ENCODE measurements around the gene SLC9A7.

SLC9A7 gene

DNA sequence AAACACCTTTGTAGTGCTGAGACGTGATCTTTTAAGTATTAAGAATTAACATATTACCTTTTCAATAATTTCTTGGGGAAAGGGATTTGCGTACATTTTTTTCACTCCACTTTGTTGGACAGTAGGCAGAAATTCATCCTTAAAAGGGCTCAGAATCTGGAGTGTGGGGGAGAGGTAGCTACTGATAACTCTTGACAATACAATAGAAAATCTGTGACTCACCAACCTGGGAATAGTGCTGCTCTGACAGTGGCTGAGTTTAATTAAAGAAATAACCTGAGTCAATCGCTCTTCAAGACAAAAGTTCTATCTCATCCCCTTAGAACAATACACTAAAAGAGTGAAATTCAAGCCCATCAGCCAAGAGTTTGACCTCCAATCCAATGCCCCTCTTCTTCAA lies 60.2 kb downstream of the SLC9A7 start:
- DNase-seq: no peak

DNA sequence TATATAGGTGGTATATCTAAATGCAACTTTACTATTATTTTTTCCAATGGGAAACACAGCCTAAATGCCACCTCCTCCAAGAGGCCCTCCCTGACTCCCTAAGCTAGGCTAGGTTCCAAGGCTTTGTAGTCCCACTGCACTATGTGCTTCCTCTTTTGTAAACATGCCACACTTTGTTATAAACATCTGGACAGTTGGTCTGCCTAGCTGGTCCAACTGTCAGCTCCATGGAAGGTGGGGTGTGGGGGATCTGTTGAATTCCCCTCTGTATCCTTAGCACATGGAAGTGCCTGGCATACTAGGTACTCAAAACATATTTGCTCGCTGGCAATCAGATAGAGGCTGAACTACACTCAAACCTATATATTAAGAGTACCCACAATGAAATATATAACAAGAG lies 63.4 kb downstream of the SLC9A7 start:
- DNase-seq: no peak

- no peak for DNase-seq
Observed at GRCh38 chrX:46694549-46694948, 64.4 kb downstream of the SLC9A7 start.

GRCh38 chrX:46693149-46693548 lies 65.8 kb downstream of the SLC9A7 start:
- DNase-seq: no peak

- DNase-seq: no peak
Observed at GRCh38 chrX:46690818-46691217, 68.1 kb downstream of the SLC9A7 start.

GRCh38 chrX:46687619-46688018 lies 71.3 kb downstream of the SLC9A7 start:
- peak; percentile 9 for DNase-seq

- DNase-seq: peak; percentile 47
Observed at GRCh38 chrX:46686003-46686645, 72.8 kb downstream of the SLC9A7 start.

GRCh38 chrX:46683048-46683447 lies 75.9 kb downstream of the SLC9A7 start:
- DNase-seq: no peak

- no peak for DNase-seq
Observed at GRCh38 chrX:46681849-46682248, 77.1 kb downstream of the SLC9A7 start.

- DNase-seq: no peak
Observed at GRCh38 chrX:46678232-46678631, 80.7 kb downstream of the SLC9A7 start.

DNA sequence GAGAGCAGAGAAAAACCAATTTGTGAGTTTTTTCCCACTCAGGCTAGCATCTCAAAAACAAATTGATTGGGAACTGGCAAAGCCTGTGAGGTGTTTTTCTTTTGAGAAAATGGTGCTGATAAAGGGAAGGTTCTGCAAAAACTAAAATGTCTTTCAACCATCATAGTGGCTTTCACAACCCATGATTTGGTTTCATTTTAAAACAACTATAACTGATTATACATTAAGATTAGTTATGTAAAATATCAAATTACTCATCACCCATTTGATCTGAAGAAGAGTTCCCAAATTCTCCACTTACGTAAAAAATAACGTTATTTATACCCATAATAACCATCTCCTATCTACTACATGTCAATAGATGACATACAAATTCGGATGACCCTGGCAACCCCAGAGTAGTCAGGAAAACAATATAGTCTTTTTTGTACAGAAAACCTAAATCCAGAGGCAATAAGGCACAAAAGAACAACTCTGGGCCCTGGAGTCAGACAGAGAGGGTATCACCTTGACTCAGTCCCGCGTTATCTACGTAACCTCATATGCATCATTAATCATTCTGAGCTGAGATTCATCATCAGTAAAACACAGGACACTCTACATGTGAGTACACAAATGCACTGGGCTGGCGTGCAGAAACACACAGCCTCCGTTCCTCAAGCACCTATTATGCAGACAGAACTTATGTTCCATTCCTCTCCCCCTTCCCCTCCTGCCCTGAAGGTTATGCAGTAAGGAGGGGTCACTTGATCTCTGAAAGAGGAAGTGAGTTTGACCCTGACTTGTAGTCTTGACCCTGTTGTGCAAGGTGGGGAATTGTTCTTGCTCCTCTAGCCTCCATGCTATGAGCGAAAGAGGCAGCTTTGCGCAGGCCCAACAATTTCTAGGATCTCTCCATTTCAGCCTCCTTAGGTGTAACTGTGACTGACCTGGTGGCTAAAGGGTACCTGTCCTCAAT lies 82.2 kb downstream of the SLC9A7 start:
- DNase-seq: no peak

DNA sequence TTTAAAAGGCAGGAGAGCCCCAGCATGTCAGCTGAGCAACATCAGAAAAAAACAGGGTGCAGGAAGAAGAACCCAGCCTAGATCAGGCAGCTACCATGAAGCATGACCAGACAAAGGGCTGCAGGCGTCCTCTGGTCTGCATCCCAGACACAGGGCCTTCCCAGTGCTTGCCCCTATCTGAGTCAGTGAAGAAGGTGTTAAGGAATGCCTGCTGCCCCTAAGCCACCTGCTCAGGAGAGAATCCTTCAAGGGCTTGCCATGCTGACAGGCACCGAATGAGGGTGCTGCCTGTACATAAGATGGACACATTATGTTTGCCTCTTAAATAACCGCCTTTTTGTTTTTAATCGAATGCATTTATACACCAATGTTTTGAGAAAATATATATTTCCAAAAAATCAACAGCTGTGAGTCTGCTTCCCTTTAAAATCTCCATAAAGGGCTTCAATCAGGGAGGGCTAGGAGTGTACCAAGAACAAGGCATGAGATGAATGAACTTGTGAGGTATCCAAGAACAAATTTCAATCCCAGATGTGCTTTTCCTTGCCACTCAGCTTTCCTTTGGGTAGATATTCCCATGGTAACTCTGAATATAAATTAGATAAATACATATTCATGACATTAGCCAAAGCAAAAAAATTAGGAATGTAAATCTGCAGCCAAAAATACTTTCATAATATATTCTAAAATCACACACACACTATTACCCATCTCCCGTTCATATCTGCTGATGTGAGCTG lies 85.1 kb downstream of the SLC9A7 start:
- DNase-seq: no peak

DNA sequence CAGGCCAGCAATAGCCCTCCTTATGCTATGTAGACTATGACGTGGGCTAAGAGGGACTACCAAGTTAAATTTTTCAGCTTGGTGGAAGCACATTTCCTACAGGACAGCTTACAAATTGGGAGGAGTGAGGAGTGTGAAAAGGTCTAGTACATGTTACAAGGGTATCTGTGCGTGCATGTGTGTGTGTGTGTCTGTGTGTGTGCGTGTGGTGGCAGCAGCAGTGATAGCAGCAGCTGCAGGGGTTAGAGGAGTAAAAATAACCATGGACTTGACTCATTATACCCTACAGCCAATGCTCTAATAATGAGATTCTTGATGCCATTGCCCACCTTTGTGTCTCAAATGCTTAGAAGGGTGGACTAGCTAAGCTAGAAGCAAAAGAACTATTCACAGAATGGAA lies 88.6 kb downstream of the SLC9A7 start:
- DNase-seq: no peak

- no peak for DNase-seq
Observed at GRCh38 chrX:46666831-46667230, 92.1 kb downstream of the SLC9A7 start.

DNA sequence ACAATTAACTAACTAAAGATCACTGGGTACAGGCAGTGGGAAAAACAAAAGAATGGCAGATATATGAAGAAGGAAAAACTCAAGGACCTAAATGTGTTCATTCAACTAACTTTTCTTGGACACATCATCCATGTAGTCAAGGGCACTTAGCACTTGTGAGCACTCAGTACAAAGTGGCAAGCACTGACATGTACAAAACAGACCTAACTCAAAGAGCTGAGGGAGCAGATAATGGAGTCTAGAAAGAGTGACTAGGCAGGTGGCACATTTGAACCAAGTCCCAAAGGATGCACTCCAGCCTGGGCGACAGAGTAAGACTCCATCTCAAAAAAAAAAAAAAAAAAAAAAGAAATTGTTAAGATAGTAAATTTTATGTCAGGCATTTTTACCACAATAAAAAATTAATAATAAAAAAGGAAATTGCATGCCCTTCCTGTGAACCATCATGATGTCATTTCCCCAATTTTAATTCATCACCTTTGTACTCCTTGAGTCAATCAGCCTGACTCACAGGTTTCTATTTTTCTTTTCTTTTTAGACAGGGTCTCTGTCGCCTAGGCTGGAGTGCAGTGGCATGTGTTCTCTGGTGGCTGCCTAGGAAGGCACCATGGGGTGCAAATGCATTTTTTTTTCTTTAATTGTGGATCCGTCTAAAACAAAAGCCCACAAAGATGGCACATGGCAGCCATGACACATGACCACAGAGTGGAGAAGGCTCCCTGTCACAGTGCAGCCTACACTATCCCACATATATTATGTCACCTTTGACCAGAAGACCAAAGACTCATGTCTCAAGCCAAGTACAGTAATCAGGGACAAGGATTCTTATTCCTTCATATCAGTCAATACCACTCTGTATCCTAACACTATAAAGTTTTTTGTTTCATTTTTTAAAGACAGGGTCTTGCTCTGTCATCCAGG lies 93.4 kb downstream of the SLC9A7 start:
- DNase-seq: no peak

- no peak for DNase-seq
Observed at GRCh38 chrX:46662188-46662958, 96.5 kb downstream of the SLC9A7 start.

GRCh38 chrX:46653482-46653881 lies 105.4 kb downstream of the SLC9A7 start:
- DNase-seq: no peak

- no peak for DNase-seq
Observed at GRCh38 chrX:46649421-46650260, 109.3 kb downstream of the SLC9A7 start.

- DNase-seq: no peak
Observed at GRCh38 chrX:46648660-46649059, 110.3 kb downstream of the SLC9A7 start.

DNA sequence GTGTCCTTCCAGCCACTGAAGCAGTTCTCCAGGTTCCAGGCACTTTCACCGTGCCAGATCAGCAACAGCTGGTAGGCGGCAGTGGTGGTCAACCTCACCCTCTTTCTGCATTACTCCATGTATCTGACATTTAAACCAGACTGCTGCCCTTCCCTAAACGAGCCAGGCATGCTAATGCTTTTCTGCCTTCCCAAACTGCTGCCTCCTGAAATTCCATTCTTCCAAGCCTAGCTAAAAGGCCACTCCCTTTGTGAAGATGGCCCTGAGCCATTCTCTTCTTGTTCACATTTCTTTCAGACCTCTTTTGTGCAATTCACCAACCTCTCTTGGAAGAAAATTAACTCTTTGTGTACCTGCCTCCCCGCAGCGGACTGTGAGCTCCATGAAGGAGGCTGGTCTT lies 111.7 kb downstream of the SLC9A7 start:
- no peak for DNase-seq

- DNase-seq: no peak
Observed at GRCh38 chrX:46645614-46646013, 113.3 kb downstream of the SLC9A7 start.

All from EL (cell line).